RWPE2 (cell line): ENCODE data around the gene SLC29A3.
A peak's percentile ranks its signal among the peaks of the same experiment; 100 is the strongest.

ENCODE experiments used
- ATAC-seq: fragments of 200-7000 bp; cut with Tn5 transposase; 3 replicates; pipeline ENCODE4 v1.9.1; 2021; ENCODE audit warnings: low read depth
- DNase-seq: peaks from one replicate; pipeline ENCODE4 v3.0.0-alpha.2; 2020; ENCODE audit warnings: low spot score
- H3K27ac ChIP-seq: fragments of 450-650 bp; 2 replicates; pipeline ENCODE4 v1.5.1; 2017; ENCODE audit warnings: mild to moderate bottlenecking; ENCODE audit not compliant: poor library complexity, severe bottlenecking
- H3K27me3 ChIP-seq: fragments of 250-450 bp; sonication (Bioruptor Pico); 2 replicates; pipeline ENCODE4 v1.5.1; 2021; ENCODE audit warnings: mild to moderate bottlenecking, moderate library complexity; ENCODE audit not compliant: insufficient read depth, poor library complexity, severe bottlenecking
- H3K36me3 ChIP-seq: fragments of 250-450 bp; sonication (Bioruptor Pico); 2 replicates; pipeline ENCODE4 v1.5.1; 2020; ENCODE audit warnings: low read depth, mild to moderate bottlenecking, moderate library complexity
- H3K4me1 ChIP-seq: fragments of 250-450 bp; sonication (Bioruptor Pico); 2 replicates; pipeline ENCODE4 v1.5.1; 2021; ENCODE audit warnings: mild to moderate bottlenecking, moderate library complexity; ENCODE audit not compliant: insufficient read depth, poor library complexity, severe bottlenecking
- H3K4me3 ChIP-seq: fragments of 250-450 bp; sonication (Bioruptor Pico); 2 replicates; pipeline ENCODE4 v1.5.1; 2021; ENCODE audit warnings: mild to moderate bottlenecking, moderate library complexity; ENCODE audit not compliant: severe bottlenecking
- H3K9me3 ChIP-seq: fragments of 250-450 bp; sonication (Bioruptor Pico); 2 replicates; pipeline ENCODE4 v1.5.1; 2021; ENCODE audit warnings: mild to moderate bottlenecking, moderate library complexity; ENCODE audit not compliant: severe bottlenecking
- CTCF ChIP-seq: fragments of 450-650 bp; IDR thresholded peaks from one replicate; pipeline ENCODE4 v1.5.1; 2017; ENCODE audit warnings: mild to moderate bottlenecking, moderate library complexity; ENCODE audit not compliant: poor library complexity, severe bottlenecking

Gene SLC29A3

GRCh38 chr10:71301371-71301916 lies 17.6 kb upstream of the SLC29A3 start:
- no peaks in the 10 kb centered on the region for H3K27me3 ChIP-seq
- H3K27ac ChIP-seq: no peak overlapping the region
- H3K4me1 ChIP-seq: peaks cover 11% of the 10 kb centered on the region
- no peaks in the 10 kb centered on the region for H3K36me3 ChIP-seq
- no peak for TF ChIP-seq CTCF
- peak; percentile 17; the same call in 1 of the 3 replicates for ATAC-seq
- H3K9me3 ChIP-seq: no peaks in the 10 kb centered on the region
- H3K4me3 ChIP-seq: no peak overlapping the region
- DNase-seq: no peak

DNA sequence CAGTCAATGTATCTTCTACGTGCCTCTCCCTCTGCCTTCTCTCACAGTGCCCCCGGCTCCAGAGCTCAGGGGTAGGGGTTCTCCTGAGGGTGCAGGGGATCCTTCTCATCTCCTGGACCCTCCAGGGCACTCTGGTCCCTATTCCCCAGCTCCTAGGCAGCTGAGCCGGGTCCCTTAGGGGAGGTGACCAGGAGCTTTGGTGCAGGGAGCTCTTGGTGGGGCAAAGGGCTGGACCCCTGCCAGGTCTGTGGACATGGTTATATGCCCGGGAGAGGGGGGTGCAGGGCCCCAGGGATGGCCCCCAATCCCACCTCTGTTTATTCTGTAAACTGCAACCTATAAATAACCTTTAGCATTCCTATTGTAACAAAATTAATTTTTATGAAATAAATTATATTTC lies 16.6 kb upstream of the SLC29A3 start:
- Histone ChIP-seq H3K36me3 (no peaks in the 10 kb centered on the region), H3K27ac (no peak overlapping the region), H3K9me3 (no peaks in the 10 kb centered on the region), H3K4me1 (peaks cover 11% of the 10 kb centered on the region), H3K4me3 (no peak overlapping the region), H3K27me3 (no peaks in the 10 kb centered on the region)
- DNase-seq: no peak
- ATAC-seq: no peak
- TF ChIP-seq CTCF: no peak

DNA sequence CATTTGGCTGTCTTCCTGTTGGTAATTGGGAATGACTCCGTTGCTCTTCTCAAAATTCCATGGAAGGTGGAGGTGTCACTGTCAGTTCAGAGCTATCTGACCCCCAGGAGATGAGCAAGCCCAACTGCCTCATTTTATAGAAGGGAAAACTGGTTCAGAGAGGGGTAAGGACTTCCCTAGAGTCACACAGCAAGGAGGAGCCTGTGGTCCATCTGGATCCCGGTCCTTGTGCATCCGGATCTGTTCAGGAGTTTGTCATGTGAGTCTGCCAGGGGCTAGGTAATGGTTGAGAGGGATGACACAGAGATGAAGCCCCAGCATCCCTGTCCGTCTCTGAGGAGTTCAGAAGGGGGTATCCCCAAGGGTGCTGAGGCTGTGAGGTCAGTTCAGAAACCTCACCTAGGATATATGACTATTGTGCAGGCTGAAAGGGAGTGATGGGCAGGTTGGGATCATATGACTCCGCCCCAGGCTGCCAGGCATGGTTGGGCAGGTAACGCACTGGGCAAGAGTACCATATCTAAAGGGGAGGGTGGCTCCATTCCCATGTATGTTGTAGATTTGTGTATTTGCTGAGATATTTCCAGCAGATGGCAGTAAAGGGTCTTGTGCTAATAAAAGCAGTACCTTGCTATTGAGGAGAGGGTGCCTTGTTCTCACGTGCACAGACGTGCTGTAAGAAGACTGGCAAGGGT lies 16.0 kb upstream of the SLC29A3 start:
- H3K9me3 ChIP-seq: no peaks in the 10 kb centered on the region
- no peaks in the 10 kb centered on the region for H3K27me3 ChIP-seq
- H3K27ac ChIP-seq: no peak overlapping the region
- no peaks in the 10 kb centered on the region for H3K36me3 ChIP-seq
- no peak overlapping the region for H3K4me3 ChIP-seq
- DNase-seq: no peak
- ATAC-seq: peak; percentile 57; the same call in 2 of the 3 replicates
- TF ChIP-seq CTCF: peak; percentile 70
- H3K4me1 ChIP-seq: peaks cover 11% of the 10 kb centered on the region

GRCh38 chr10:71303569-71303907 lies 15.5 kb upstream of the SLC29A3 start:
- no peak for DNase-seq
- no peaks in the 10 kb centered on the region for H3K27me3 ChIP-seq
- TF ChIP-seq CTCF: peak; percentile 50
- no peak overlapping the region for H3K27ac ChIP-seq
- peaks cover 11% of the 10 kb centered on the region for H3K4me1 ChIP-seq
- no peak overlapping the region for H3K4me3 ChIP-seq
- no peaks in the 10 kb centered on the region for H3K9me3 ChIP-seq
- no peaks in the 10 kb centered on the region for H3K36me3 ChIP-seq
- no peak for ATAC-seq

DNA sequence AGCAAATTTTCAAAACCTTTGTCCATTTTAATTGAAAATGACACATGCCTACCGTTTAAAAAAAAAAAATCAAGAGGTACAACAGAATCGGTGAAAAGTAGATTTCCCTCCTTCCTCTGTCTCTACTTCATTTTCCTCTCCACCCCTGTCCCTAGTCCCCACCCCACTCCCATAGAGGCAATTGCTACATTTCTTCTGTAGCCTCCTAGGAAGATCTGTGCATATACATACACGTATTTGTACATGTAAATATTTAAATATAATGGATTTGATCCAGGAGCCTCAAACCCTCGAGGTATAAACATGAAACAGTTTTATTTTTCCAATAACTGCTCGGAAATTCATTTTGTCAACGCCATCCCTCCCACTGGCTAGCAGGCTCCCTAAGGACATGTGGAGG lies 14.1 kb upstream of the SLC29A3 start:
- Histone ChIP-seq H3K4me1 (peaks cover 11% of the 10 kb centered on the region), H3K27me3 (no peaks in the 10 kb centered on the region), H3K4me3 (no peak overlapping the region), H3K27ac (no peak overlapping the region), H3K9me3 (no peaks in the 10 kb centered on the region), H3K36me3 (no peaks in the 10 kb centered on the region)
- no peak for ATAC-seq
- DNase-seq: no peak
- TF ChIP-seq CTCF: no peak
